KMS-11 (cell line): ENCODE data around the gene CNTLN.

Source experiments
- H2AFZ ChIP-seq: fragments of 200-600 bp; sonication (generic); 2 replicates; pipeline ENCODE4 v1.6.1; 2016; ENCODE audit warnings: antibody characterized with exemption, mixed run types, low read depth
- H3K27ac ChIP-seq: fragments of 200-600 bp; sonication (generic); 2 replicates; pipeline ENCODE4 v1.6.1; 2016; ENCODE audit warnings: mild to moderate bottlenecking, mixed run types
- H3K27me3 ChIP-seq: fragments of 200-600 bp; sonication (generic); 2 replicates; pipeline ENCODE4 v1.6.1; 2017; ENCODE audit warnings: mild to moderate bottlenecking, low read depth, mixed run types, moderate library complexity; ENCODE audit not compliant: insufficient read depth
- H3K36me3 ChIP-seq: fragments of 200-600 bp; sonication (generic); 2 replicates; pipeline ENCODE4 v1.6.1; 2017; ENCODE audit warnings: mild to moderate bottlenecking, mixed run types; ENCODE audit not compliant: insufficient read depth
- H3K4me1 ChIP-seq: fragments of 200-600 bp; sonication (generic); 2 replicates; pipeline ENCODE4 v1.6.1; 2016; ENCODE audit warnings: mild to moderate bottlenecking, low read depth, mixed run types; ENCODE audit not compliant: poor library complexity, severe bottlenecking
- H3K4me2 ChIP-seq: fragments of 200-600 bp; sonication (generic); 2 replicates; pipeline ENCODE4 v1.7.0; 2016; ENCODE audit warnings: mild to moderate bottlenecking, mixed run types
- H3K4me3 ChIP-seq: fragments of 200-600 bp; sonication (generic); IDR thresholded peaks from 2 replicates; pipeline ENCODE4 v1.6.1; 2017; ENCODE audit warnings: low read depth, low read length, mixed read lengths; ENCODE audit not compliant: insufficient read depth
- H3K79me2 ChIP-seq: fragments of 200-600 bp; sonication (generic); 2 replicates; pipeline ENCODE4 v1.6.1; 2016; ENCODE audit warnings: low read depth, mixed run types; ENCODE audit not compliant: insufficient read depth
- H3K9ac ChIP-seq: fragments of 200-600 bp; sonication (generic); 2 replicates; pipeline ENCODE4 v1.6.1; 2016; ENCODE audit warnings: mild to moderate bottlenecking, mixed run types
- H4K20me1 ChIP-seq: fragments of 200-600 bp; sonication (generic); 2 replicates; pipeline ENCODE4 v1.6.1; 2016; ENCODE audit warnings: mild to moderate bottlenecking, mixed run types; ENCODE audit not compliant: insufficient read depth
- TF ChIP-seq, protein P1 (sequence below): fragments of 200-600 bp; sonication (generic); conservative IDR thresholded peaks from 2 replicates; pipeline ENCODE4 v1.6.1; 2017; ENCODE audit warnings: low read depth, mild to moderate bottlenecking, antibody characterized with exemption, low read length, moderate library complexity, mixed read lengths

Gene CNTLN

DNA sequence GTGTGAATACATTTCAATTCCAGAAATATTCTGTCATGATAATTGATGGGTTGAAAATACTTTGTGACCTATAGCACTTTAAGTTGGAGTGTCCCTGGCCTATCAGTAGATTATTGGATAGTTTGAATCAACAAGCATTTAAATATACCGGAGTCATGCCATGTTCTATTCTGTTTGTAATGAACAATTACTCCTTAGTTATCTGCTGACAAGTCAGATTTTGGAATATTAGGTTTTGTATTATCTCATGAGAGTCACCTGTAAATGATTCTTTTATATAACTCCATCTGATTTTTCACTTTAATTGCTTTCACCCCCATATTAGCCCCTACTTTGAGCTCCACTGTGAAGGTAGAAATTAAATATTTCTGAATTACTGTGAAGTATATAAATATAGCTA lies 351.6 kb downstream of the CNTLN start:
- Histone ChIP-seq H3K79me2 (no peaks in the 10 kb centered on the region), H4K20me1 (no peaks in the 10 kb centered on the region), H3K4me2 (no peak overlapping the region), H3K9ac (no peak overlapping the region), H3K4me1 (no peaks in the 10 kb centered on the region), H3K27me3 (no peaks in the 10 kb centered on the region), H3K36me3 (no peaks in the 10 kb centered on the region), H3K27ac (no peak overlapping the region), H3K4me3 (no peak overlapping the region), H2AFZ (no peak overlapping the region)
- TF ChIP-seq, protein P1, sequence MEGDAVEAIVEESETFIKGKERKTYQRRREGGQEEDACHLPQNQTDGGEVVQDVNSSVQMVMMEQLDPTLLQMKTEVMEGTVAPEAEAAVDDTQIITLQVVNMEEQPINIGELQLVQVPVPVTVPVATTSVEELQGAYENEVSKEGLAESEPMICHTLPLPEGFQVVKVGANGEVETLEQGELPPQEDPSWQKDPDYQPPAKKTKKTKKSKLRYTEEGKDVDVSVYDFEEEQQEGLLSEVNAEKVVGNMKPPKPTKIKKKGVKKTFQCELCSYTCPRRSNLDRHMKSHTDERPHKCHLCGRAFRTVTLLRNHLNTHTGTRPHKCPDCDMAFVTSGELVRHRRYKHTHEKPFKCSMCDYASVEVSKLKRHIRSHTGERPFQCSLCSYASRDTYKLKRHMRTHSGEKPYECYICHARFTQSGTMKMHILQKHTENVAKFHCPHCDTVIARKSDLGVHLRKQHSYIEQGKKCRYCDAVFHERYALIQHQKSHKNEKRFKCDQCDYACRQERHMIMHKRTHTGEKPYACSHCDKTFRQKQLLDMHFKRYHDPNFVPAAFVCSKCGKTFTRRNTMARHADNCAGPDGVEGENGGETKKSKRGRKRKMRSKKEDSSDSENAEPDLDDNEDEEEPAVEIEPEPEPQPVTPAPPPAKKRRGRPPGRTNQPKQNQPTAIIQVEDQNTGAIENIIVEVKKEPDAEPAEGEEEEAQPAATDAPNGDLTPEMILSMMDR = no peak

DNA sequence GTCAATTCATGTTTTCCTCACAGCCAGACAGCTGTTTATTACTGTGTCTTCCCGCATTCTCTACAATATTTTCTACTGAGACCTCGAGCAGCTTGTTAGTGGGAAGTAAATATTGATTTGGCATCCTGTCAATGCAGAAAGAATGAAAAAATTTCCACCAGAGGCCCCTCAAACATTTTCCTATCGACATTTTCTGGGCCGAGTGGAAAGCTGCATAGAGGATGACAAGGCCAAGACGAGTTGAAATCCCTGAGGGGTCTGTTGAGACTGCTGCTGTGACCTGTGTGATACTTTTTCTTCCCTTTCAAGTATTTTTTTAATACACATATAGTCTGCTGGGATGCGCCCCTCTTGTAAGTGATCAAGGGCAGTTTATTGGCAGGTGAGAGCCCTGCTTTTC lies 352.6 kb downstream of the CNTLN start:
- no peak overlapping the region for H3K4me2 ChIP-seq
- H4K20me1 ChIP-seq = no peaks in the 10 kb centered on the region
- H3K27me3 ChIP-seq = no peaks in the 10 kb centered on the region
- H3K9ac ChIP-seq = no peak overlapping the region
- no peak overlapping the region for H3K4me3 ChIP-seq
- H2AFZ ChIP-seq = no peak overlapping the region
- no peaks in the 10 kb centered on the region for H3K4me1 ChIP-seq
- no peaks in the 10 kb centered on the region for H3K36me3 ChIP-seq
- no peak overlapping the region for H3K27ac ChIP-seq
- H3K79me2 ChIP-seq = no peaks in the 10 kb centered on the region
- TF ChIP-seq, protein P1 = no peak

DNA sequence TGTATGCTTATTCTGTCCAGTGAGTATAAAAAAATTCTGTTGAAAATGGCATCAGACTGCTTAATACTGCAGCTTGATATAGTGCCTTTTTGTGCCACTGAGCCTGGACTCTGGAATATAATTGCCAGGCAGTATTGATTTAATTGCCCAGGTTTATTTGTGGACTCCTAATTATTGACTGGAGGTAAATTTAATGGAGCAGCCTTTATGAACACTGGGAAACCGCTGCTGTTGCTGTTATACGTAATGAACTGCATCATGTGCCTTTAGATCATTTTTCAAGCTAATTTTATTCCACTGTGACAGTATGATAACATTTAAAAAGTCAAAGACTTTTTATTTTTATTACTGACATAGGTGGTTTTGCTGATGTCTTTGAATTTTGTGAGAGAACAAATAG lies 353.8 kb downstream of the CNTLN start:
- no peak overlapping the region for H3K4me3 ChIP-seq
- H3K4me1 ChIP-seq = no peaks in the 10 kb centered on the region
- no peaks in the 10 kb centered on the region for H3K36me3 ChIP-seq
- H3K27ac ChIP-seq = no peak overlapping the region
- TF ChIP-seq, protein P1 = no peak
- H3K79me2 ChIP-seq = no peaks in the 10 kb centered on the region
- no peak overlapping the region for H3K9ac ChIP-seq
- no peaks in the 10 kb centered on the region for H4K20me1 ChIP-seq
- H3K27me3 ChIP-seq = no peaks in the 10 kb centered on the region
- no peak overlapping the region for H3K4me2 ChIP-seq
- H2AFZ ChIP-seq = no peak overlapping the region

DNA sequence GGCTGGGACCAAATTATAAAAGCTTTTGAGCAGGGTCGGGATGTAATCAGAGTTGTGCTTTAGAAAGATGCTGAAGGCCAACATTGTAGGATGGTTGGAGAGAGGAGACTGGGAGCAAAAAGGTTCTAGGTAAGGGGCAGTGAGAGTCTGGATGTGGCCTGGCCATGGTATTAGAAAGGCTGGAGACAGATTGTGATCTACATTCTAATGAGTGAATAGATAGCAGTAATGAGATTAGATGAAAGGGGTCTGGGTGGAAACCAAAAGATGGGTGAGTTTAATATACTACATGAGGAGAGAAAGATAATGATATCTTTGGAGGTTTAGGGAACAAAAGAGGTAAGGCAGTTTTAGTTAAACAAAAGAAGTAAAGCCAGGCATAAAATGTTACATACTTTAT lies 355.3 kb downstream of the CNTLN start:
- TF ChIP-seq, protein P1 = no peak
- Histone ChIP-seq H3K27ac (no peak overlapping the region), H3K4me3 (no peak overlapping the region), H3K4me2 (no peak overlapping the region), H3K4me1 (no peaks in the 10 kb centered on the region), H2AFZ (no peak overlapping the region), H3K9ac (no peak overlapping the region), H4K20me1 (no peaks in the 10 kb centered on the region), H3K27me3 (no peaks in the 10 kb centered on the region), H3K36me3 (no peaks in the 10 kb centered on the region), H3K79me2 (no peaks in the 10 kb centered on the region)

DNA sequence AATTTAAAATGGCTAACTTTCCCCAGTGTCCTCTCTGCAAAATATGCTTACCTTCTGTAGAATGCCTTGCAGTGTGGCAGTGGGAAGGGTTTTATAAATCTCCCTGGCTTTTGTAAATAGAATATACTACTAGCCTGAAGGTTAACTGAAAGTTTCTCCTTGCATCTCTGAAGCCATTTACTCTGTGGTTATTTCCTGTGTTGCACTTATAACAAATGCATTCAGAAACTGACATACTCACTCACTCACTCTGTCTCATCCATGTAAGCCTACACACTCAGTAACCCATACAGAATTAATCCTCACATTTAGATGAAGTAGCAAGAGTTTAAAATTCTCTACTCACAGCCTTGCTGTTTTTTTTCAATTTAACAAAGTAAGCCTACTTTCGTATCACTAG lies 356.9 kb downstream of the CNTLN start:
- Histone ChIP-seq H3K4me1 (no peaks in the 10 kb centered on the region), H3K27ac (no peak overlapping the region), H2AFZ (no peak overlapping the region), H3K27me3 (no peaks in the 10 kb centered on the region), H3K4me3 (no peak overlapping the region), H3K4me2 (no peak overlapping the region), H4K20me1 (no peaks in the 10 kb centered on the region), H3K79me2 (no peaks in the 10 kb centered on the region), H3K36me3 (no peaks in the 10 kb centered on the region), H3K9ac (no peak overlapping the region)
- TF ChIP-seq, protein P1 = no peak
